Fibroblast of the conjunctiva (primary cell): ENCODE data around the gene ZNF430.
A peak's percentile ranks its signal among the peaks of the same experiment; 100 is the strongest.
"Not testable (repeated sequence)": the region's sequence is repeated elsewhere in the genome, so short reads cannot be mapped to it uniquely, and the experiment has no call there.

Experiments used
- DNase-seq: peaks from one replicate; pipeline ENCODE4 v3.0.0-alpha.2; 2010; ENCODE audit warnings: low read depth

ZNF430 gene

DNA sequence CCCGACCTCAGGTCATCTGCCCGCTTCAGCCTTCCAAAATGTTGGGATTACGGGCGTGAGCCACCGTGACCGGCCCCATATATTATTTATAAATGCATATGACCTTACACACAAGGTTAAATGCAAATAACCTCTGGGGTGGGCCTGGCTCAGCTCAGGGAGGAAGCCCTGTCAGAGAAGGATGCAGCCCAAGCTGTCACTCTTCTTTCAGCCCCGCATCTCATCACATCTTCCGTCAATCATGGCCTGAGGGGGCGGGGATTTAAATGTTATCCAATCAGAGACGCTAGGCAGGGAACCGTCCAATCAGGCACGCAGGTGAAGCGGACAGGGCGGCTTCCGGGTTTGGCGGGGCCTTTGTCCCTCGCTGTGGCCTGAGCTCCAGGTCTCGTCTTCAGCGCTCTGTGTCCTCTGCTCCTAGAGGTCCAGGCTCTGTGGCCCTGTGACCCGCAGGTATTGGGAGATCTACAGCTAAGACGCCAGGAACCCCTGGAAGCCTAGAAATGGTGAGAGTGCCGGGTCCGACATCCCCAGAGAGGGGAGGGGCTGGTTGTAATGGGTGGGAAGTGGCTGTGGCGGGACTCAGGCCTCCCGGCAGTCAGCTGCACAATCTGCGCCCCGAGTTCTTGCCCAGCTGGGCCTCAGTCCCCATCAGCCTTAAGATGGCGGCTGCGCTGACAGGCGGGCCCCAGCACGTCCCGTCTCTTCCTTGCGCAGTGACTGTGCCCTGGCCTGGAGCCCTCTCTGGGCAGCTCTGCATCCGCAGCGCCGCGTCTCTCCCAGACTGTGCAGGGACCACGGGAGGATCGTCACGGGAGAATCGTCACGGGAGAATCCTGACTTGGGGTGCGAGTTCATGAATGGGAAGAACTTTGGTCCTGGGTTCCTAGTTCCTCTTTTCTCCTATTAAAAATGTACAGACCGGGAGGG, at the start of gene ZNF430:
Gene ZNF430, plus strand, starts transcription at position 360 of the 930 bp plus-strand sequence. Its CDS starts 144 bp downstream, at position 504.
- DNase-seq = peak; percentile 84

DNA sequence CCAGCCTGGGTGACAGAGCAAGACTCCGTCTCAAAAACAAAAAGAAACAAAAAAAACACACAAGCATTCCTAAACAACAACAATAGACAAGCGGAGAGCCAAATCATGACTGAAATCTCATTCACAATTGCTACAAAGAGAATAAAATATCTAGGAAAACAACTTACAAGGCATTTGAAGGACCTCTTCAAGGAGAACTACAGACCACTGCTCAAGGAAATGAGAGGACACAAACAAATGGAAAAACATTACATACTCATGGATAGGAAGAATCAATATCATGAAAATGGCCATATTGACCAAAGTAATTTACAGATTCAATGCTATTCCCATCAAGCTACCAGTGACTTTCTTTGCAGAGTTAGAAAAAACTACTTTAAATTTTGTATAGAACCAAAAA, 27.7 kb upstream of the ZNF430 start:
- not testable (repeated sequence) for DNase-seq

DNA sequence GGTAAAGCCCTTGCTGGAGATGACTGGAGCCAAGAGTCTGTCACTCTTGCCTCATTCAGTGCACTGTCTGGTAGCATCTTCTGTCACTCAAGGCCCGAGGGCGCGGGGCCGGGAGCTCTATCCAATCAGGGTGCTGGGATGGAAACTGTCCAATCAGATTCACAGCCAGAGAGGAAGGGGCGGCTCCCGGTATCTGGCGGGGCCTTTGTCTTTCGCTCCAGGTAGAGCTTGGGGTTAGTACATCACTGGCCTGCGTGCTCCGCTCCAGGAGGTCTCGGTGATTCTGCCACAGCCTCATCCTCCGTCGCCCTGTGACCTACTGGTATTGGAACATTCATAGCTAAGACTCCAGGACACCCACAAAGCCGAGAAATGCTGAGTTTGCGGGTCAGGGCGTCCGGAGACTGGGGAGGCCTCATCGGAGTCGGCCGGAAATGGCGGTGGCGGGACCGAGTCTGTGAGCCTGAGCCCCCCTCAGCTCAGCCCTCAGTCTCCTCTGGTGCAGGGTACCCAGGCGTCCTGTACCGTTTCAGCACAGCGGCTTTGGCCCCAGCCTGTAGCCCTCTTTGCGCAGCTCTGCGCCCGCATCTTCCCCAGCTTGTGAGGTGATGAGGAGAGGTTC, 20.6 kb upstream of the ZNF430 start:
- peak; percentile 85 for DNase-seq

DNA sequence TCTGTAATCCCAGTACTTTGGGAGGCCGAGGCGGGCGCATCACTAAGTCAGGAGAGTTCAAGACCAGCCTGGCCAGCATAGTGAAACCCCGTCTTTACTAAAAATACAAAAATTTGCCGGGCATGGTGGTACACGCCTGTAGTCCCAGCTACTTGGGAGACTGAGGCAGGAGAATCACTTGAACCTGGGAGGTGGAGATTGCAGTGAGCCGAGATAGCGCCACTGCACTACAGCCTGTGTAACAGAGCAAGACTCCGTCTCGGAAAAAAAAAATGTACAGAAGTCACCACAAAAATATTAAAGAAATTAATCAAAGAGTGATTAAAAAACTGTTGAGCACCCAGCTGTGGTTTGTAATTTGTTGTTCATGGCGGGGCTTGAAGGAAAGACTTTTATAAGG, 781 bp downstream of the ZNF430 start:
- DNase-seq = not testable (repeated sequence)

DNA sequence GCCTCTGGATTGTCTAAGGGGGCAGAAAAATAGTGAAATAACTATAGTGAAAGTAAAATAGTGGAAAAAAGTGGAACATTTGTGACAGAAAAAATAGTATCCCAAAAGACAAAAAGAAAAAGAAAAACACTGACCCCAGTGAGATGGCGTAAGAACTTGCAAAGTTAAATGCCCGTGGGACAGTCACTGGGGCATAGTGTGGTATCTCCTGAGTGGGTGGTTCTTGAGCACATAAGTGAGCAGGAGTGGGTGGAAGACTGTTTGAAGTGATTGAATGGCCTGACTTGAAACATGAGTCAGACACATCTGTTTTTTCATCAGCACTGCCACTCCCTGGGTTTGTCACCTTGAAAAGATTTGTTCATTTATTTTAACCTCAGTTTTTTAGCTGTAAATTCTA, 2.5 kb downstream of the ZNF430 start:
- DNase-seq = peak; percentile 70

DNA sequence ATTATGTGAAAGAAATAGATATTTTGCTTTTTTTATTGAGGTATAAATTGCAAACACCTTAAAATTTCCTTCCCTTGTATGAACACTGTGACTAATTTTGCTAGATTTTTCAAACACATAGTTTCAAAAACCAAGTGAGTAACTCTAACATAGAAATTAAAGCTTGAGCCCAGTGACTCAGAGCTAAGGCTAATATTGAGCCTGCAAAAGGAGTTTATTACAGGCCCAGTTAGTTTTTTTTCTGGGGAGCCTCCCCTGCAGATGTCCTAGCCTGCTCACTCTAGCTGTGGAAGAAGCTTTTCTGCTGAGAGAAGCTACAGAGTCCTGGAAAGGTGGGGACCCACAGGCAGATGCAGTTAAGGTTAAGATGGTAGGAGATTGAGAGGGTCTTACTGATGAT, 3.4 kb downstream of the ZNF430 start:
- DNase-seq = peak; percentile 23

DNA sequence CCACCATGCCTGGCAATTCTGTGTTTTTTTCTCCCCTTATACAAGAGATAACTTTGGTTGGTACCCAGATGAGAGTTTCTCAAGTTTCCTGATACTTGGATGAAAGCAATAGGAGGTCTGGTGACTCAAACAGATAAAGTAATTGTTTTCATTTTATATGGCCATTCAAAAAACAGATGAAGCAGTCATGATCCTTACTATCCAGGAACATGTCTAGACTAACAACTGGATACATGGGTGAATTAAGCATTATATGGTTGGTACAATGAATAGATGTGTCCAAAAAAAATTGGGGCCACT, 8.5 kb downstream of the ZNF430 start:
- DNase-seq = no peak

DNA sequence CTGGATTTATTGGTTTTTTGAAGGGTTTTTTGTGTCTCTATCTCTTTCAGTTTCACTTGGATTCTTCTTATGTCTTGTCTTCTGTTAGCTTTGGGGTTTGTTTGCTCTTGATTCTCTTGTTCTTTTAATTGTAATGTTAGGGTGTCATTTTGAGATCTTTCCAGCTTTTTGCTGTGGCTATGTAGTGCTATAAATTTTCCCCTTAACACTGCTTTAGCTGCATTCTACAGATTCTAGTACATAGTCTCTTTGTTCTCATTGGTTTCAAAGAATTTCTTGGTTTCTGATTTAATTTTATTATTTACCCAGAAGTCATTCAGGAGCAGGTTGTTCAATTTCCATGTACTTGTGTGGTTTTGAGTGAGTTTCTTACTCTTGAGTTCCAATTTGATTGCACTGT, 24.6 kb downstream of the ZNF430 start:
- DNase-seq = no peak

DNA sequence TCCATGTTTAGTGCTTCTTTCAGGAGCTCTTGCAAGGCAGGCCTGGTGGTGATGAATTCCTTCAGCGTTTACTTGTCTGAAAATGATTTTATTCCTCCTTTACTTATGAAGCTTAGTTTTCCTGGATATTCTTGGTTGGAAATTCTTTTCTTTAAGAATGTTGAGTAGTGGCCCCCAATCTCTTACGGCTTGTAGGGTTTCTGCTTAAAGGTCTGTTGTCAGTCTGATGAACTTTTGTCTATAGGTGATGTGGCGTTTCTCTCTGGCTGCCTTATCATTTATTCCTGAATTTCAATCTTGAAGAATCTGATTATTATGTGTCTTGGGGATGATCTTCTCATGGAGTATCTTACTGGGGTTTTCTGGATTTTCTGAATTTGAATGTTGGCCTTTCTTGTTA, 26.0 kb downstream of the ZNF430 start:
- no peak for DNase-seq

DNA sequence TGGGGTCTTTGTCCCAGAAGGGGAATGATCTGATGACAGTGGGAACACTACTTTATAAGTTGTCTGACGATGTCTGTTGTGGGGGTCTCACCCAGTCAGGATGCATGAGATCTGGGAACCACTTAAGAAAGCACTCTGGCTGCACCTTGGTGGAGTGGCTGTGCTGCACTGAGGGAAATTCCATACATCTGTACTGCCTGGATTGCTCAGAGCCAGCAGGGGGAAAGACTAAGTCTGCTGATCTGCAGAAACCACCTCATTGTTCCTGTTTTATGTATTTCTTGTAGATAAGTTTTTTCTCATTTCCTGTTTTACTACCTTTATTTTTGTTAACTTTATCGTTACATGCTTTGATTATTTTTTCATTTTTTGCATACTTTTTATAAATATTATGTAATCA, 27.3 kb downstream of the ZNF430 start:
- no peak for DNase-seq

DNA sequence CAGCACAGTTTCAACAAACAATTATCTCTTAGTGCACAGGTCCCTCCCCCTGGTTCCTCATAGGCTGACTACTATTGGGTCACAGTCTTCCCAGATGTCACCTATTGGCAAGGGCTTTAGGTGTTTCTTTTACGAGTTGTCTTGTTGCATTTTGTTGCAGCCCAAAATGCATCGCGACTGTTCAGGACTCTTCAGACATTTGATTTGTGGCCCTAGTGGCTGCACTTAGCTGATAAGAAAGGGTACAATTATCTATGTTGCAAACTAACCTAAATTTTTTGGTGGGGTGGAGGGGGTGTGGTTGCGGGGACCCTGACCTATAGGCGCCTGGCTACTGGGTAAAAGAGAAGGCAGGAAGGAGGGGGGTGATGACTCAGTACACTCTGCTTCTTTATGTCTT, 32.4 kb downstream of the ZNF430 start:
- DNase-seq = no peak

DNA sequence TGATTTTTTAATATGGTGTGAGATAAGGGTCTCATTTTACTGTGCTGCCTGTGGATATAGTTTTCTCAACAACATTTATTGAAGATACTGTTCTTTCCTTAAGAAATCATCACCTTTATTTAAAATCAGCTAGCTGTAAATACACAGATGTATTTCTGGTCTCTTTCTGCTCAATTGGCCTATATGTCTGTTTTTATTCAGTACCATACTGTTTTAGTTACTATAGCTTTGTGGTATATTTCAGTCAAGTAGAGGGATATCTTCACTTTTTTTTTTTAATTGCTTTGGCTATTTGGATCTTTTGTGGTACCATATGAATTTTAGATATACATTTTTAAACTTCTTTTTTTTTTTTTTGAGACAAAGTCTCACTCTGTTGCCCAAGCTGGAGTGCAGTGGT, 44.9 kb downstream of the ZNF430 start:
- no peak for DNase-seq

DNA sequence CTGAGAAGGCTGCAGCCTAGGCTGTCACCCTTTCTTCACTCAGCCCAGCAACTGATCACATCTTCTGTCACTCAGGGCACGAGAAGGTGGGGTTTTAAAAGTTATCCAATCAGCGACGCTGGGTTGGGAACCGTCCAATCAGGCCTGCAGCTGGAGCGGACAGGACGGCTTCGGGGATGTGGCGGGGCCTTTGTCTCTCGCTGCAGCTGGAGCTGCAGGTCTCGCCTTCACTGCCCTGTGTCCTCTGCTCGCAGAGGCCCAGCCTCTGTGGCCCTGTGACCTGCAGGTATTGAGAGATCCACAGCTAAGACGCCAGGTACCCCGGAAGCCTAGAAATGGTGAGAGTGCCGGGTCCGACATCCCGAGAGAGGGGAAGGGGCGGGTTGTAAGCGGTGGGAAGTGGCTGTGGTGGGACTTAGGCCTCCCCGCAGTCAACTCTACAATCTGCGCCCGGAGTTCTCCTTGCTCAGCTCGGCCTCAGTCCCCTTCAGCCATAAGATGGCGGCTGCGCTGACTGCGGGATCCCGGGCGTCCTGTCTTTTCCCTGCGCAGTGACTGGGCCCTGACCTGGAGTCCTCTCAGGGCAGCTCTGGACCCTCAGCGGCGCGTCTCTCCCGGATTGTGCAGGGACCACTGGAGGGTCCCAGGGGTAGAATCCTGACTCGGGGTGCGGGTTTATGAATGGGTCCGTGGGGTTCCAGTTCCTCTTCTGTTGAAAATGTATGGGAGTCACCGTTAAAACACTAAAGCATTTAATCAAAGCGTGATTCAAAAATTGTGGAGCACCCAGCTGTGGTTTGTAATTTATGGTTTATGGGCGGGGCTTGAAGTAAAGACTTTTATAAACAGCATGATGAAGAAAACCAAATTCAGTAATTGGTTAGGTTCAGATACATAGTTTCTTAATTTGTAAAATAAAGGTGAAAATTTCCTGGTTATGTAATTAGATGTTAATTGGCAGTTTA, 61.8 kb downstream of the ZNF430 start, which contains the start of gene ZNF714:
Gene ZNF714, plus strand, starts transcription at position 193 of the 965 bp plus-strand sequence. CDS start 16,066 bp downstream, outside the sequence.
- DNase-seq = peak; percentile 90

DNA sequence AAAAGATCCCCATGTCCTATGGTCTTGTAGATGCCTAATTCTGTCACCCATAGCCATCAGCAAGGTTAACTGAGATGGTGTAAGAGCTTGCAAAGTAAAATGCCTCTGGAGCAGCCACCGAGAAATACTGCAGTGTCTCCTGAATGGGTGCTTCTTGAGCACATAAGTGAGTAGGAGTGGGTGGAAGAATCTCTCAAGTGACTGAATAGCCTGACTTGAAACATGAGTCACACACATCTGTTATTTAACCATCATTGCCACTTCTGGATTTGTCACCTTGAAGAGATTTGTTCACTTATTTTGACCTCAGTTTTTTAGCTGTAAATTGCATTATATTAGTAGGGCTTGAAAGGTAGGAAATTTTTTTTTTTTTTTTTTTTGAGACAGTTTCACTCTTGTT, 63.9 kb downstream of the ZNF430 start:
- no peak for DNase-seq

DNA sequence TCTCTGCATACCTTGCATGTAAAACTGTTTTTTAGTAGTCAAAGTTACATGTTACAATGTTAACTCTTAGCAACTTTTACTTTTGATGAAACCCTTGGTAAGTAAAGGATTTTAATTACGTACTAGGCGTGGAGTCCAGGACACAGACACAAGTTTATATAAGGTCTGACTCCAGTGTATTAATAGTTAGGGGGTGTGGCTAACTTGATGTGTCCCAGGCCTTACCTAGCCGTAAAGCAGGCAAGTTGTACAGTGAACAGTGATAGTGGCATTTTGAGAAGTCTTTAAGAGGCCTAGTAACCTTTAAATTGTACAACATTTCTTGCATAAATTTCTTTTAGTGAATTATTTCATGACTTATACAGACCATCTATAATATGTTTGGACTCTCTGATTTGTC, 67.4 kb downstream of the ZNF430 start:
- no peak for DNase-seq

DNA sequence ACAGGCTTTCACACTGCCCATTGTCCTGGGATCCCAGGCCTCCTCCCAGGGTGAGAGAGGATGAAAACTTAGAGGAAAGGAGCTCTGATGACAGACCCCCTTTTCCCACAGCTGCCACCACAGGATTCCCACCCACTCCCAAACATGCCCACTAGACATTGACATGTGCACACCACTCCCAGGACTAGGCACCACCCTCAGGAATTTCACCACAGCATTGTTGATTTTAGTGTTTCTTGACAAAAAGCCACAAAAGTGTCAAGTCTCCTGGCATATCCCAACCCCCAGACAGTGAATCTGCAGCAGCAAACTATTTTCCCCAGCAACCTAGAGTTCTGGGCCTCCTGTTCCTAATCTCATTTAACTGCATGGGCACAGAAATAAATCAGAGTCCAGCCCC, 71.7 kb downstream of the ZNF430 start:
- no peak for DNase-seq

DNA sequence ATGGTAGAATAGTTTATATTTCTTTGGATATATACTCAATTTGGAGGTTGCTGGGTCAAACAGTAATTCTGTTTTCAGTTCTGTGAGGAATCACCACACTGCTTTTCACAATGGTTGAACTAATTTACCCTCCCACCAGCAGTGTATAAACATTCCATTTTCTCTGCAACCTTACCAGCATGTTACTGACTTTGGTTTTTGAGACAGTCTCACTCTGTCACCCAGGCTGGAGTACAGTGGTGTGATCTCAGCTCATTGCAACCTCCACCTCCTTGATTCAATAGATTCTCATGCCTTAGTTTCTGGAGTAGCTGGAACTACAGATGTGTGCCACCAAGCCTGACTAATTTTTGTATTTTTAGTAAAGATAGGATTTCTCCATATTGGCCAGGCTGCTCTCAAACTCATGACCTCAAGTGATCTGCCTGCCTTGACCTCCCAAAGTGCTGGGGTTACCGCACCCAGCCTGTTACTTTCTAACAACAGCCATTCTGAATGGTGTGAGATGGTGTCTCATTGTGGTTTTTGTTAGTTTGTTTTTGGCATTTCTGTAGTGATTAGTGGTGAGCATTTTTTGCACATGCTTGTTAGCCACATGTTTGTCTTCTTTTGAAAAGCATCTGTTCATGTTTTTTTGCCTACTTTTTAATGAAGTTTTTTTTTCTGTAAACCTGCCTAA, 74.0 kb downstream of the ZNF430 start:
- DNase-seq = no peak

DNA sequence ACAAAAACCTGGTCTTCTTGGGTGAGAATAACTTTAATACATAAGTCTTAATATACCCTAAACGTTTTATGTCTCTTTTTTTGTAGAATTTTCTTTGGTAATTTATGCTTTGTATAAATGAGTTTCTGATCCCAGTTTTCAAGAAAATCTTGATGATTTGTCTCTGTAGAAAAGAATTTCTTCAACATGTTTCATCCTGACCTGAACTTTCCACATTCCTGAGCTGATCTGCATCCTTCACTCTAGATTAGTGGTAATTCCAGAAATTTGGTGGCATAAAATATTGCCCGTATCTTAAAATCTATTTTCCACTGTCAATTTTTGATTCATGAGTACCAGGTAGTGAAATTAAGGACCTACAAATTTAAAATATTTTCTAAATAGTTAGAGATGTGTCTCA, 77.8 kb downstream of the ZNF430 start:
- DNase-seq = no peak

DNA sequence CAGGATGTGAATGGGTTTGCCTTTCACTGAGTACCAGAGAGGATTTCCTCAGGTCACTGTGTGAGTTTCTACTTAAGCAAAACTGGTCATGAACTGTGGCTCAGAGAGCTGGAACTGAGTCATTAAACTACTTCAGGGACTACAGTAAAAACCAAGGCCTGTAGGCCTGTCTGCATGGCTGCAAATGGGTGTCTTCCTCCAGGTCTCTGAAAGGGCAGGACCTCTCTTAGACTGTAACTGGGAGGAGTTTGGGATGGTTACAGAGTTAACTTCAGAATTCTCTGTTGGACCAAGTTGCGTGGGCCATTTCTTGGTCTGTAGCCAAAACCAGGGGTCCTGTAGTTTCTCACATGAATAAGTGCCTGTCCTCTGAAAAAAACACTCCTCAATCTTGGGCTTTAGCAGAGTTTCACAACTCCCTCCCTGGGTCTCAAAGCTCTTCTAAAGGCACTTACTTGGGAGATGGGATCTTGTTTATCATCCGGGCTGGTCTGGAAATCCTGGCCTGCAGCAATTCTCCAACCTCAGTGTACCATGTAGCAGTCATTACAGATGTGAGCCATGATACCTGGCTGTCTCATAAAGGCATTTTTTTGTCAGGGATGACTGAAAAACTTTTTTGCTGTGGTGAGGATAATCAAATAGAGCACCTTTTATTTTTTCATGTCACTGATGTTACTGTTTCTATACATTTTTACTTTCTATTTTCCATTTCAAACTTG, 81.2 kb downstream of the ZNF430 start:
- DNase-seq = no peak

DNA sequence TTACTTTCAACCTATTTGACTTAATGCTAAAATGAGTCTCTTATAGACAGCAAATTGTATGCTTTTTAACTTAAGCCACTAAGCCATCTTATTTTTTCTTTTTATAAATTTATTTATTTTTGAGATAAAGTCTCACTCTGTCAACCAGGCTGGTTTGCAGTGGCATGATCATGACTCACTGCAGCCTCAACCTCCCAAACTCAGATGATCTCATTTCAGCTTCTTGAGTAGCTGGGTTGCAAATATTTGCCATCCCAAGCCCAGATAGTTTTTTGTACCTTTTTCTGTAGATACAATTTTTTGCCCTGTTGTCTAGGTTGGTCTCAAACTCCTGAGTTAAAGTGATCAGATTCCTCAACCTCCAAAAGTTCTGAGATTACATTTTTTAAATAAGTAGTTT, 88.7 kb downstream of the ZNF430 start:
- DNase-seq = no peak
